Cardiac fibroblast (primary cell): ENCODE measurements around the gene CLDN16.
A peak's percentile ranks its signal among the peaks of the same experiment; 100 is the strongest.

Experiments
- DNase-seq, 2 donors: peaks; one replicate each; pipeline versions ENCODE4 v3.0.0 to v3.0.0-alpha.2; 2010; ENCODE audit warnings: low read depth in 2 of 2
- H3K4me3 ChIP-seq, 2 donors: replicated peaks in 1 of 2; 1 replicate in 1 of 2; 2 replicates in 1 of 2; pipeline ENCODE4 v1.5.1; 2011; ENCODE audit warnings: low read depth in 2 of 2, low read length in 2 of 2, mild to moderate bottlenecking in 2 of 2, moderate library complexity in 1 of 2
- CTCF ChIP-seq: IDR thresholded peaks from one replicate; pipeline ENCODE4 v1.5.1; 2011; ENCODE audit warnings: low read depth, mild to moderate bottlenecking, low read length, inconsistent platforms

CLDN16 gene

GRCh38 chr3:190385731-190386688, 2.0 kb upstream of the CLDN16 start:
- no peak overlapping the region for H3K4me3 ChIP-seq
- peak; percentile 90 to 98 for DNase-seq

DNA sequence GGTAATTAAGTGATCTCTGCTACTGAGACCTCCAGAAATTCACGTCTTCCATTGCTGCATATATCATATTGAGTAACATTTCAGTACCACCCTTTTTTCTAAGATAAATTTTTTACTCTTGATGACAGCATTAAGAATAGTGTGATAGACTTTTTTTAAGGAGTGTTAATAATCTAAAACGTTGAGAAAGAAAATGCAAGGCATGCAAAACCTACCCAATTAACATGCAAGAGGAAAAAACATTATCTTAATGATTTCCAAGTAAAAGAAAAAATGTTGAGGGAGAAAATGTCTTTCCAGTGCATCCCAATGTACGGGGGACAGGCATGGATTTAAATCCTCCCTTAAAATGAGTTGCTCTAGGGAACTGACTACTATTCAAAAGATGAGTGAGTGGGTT, 740 bp downstream of the CLDN16 start:
- no peak for TF ChIP-seq CTCF
- no peak for DNase-seq

More at GRCh38 chr3:190385731-190386688, 2.0 kb upstream of the CLDN16 start:
- no peak for TF ChIP-seq CTCF

GRCh38 chr3:190396001-190396400, 8.0 kb downstream of the CLDN16 start:
- DNase-seq: no peak
- TF ChIP-seq CTCF: no peak
- no peak overlapping the region for H3K4me3 ChIP-seq

More for the DNA sequence above, 740 bp downstream of the CLDN16 start:
- H3K4me3 ChIP-seq: no peak overlapping the region

GRCh38 chr3:190397889-190398288, 9.9 kb downstream of the CLDN16 start:
- no peak for TF ChIP-seq CTCF
- no peak overlapping the region for H3K4me3 ChIP-seq

GRCh38 chr3:190399677-190400076, 11.7 kb downstream of the CLDN16 start:
- H3K4me3 ChIP-seq: no peak overlapping the region
- DNase-seq: no peak
- no peak for TF ChIP-seq CTCF

More at GRCh38 chr3:190397889-190398288, 9.9 kb downstream of the CLDN16 start:
- DNase-seq: no peak

DNA sequence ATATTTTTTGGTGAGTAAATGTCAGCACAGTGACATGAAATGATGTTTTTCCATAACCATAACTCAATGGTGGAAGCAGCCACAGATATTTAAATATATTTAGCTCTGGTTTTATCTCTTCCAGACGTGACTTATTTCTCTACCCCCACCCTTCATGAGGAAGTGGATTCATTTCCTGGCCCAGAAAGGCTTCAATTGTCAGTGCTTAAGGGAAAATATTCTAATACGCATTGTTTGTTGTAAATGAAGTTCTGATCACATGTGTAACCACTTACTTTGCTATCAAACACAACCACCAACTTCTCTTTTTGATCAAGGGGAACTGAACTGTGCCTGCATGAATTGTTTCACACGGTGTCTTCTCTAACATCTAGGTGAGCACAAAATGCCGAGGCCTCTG, 14.0 kb downstream of the CLDN16 start:
- H3K4me3 ChIP-seq: no peak overlapping the region
- TF ChIP-seq CTCF: no peak
- DNase-seq: peak; percentile 33 to 42
